Endothelial cell of umbilical vein (primary cell): Measurements from ENCODE around the gene CEBPG.

Experiments
- EZH2 ChIP-seq: IDR thresholded peaks from 2 replicates; pipeline ENCODE4 v1.6.1; 2012; ENCODE audit warnings: borderline replicate concordance, low read depth, mild to moderate bottlenecking, moderate library complexity, low read length, inconsistent platforms; ENCODE audit not compliant: severe bottlenecking
- FOS ChIP-seq: IDR thresholded peaks from 2 replicates; pipeline ENCODE4 v1.6.1; 2011; ENCODE audit warnings: mild to moderate bottlenecking, low read length, moderate library complexity, borderline replicate concordance; ENCODE audit not compliant: insufficient read depth
- JUN ChIP-seq: IDR thresholded peaks from 2 replicates; pipeline ENCODE4 v1.6.1; 2011; ENCODE audit warnings: borderline replicate concordance, low read depth; ENCODE audit not compliant: insufficient read length, insufficient read depth
- MYC ChIP-seq: IDR thresholded peaks from one replicate; pipeline ENCODE4 v1.6.1; 2011; ENCODE audit warnings: mild to moderate bottlenecking, low read depth, low read length
- POLR2A ChIP-seq: IDR thresholded peaks from 2 replicates; pipeline ENCODE4 v1.6.1; 2012; ENCODE audit warnings: low read depth, mild to moderate bottlenecking, control low read depth, low read length
- POLR2AphosphoS5 ChIP-seq: IDR thresholded peaks from 2 replicates; pipeline ENCODE4 v1.6.1; 2012; ENCODE audit warnings: low read depth, mild to moderate bottlenecking, control low read depth, low read length, moderate library complexity; ENCODE audit not compliant: insufficient read depth
- TF ChIP-seq, protein P1 (sequence below), 2 donors: IDR thresholded peaks; 1 replicate in 1 of 2; 2 replicates in 1 of 2; pipeline ENCODE4 v1.5.1; 2011; ENCODE audit warnings: low read length in 2 of 2, mild to moderate bottlenecking in 2 of 2, moderate library complexity in 2 of 2, control low read depth in 1 of 2, inconsistent platforms in 1 of 2, low read depth in 1 of 2; ENCODE audit not compliant: insufficient read depth in 1 of 2; ENCODE audit errors: extremely low read depth in 1 of 2
- TF ChIP-seq, protein P2 (sequence below): IDR thresholded peaks from 2 replicates; pipeline ENCODE4 v1.6.1; 2011; ENCODE audit not compliant: insufficient read depth, insufficient read length

DNA sequence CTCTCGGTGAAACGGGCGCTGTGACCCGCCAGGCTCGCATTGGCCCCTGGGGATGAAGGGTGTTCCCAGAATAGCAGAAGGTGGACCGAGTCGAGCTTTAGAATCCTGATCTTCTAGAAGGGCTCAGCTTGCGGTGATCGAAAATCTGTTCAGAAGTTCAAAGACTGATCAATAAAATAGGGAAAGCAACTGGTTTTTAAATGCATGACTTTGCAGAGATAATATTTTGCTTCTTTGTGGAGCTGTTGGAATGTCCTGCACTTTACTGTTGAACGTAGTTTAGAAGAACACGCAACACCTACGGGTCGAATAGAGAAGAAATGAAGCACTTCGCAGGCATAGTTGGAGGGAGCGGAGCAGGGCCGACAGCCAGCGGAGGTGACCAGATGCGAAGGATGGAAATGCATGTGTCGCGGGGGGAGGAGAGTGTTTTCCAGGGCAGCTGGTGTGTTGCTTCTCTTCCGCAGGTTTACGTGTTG lies 766 bp downstream of the CEBPG start:
- TF ChIP-seq POLR2AphosphoS5, result no peak
- TF ChIP-seq, protein P1, sequence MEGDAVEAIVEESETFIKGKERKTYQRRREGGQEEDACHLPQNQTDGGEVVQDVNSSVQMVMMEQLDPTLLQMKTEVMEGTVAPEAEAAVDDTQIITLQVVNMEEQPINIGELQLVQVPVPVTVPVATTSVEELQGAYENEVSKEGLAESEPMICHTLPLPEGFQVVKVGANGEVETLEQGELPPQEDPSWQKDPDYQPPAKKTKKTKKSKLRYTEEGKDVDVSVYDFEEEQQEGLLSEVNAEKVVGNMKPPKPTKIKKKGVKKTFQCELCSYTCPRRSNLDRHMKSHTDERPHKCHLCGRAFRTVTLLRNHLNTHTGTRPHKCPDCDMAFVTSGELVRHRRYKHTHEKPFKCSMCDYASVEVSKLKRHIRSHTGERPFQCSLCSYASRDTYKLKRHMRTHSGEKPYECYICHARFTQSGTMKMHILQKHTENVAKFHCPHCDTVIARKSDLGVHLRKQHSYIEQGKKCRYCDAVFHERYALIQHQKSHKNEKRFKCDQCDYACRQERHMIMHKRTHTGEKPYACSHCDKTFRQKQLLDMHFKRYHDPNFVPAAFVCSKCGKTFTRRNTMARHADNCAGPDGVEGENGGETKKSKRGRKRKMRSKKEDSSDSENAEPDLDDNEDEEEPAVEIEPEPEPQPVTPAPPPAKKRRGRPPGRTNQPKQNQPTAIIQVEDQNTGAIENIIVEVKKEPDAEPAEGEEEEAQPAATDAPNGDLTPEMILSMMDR (IDR thresholded peaks at IDR 0.05; ENCODE audit: extremely low read depth in 1 of 2, insufficient read depth in 1 of 2, low read depth in 1 of 2, low read length in 2 of 2), result peak in 1 of 2 donors; percentile 23
- no peak for TF ChIP-seq POLR2A
- no peak for TF ChIP-seq JUN
- TF ChIP-seq EZH2, result no peak
- no peak for TF ChIP-seq MYC
- TF ChIP-seq, protein P2, sequence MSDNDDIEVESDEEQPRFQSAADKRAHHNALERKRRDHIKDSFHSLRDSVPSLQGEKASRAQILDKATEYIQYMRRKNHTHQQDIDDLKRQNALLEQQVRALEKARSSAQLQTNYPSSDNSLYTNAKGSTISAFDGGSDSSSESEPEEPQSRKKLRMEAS, result no peak
- no peak for TF ChIP-seq FOS
